ENCODE results near the gene PHC3.
"Not testable (repeated sequence)": the region's sequence is repeated elsewhere in the genome, so short reads cannot be mapped to it uniquely, and the experiment has no call there.

Gene PHC3

GRCh38 chr3:170180908-170181885 lies at the start of gene PHC3:
Gene PHC3 (minus strand): TSS chr3:170181733. CDS start chr3:170181715, 18 bp downstream.
- peak; percentile 67 for FAIRE-seq

GRCh38 chr3:170228093-170228766 lies 46.7 kb upstream of the PHC3 start:
- no peak for FAIRE-seq
- no peak for DNase-seq (ENCODE audit: insufficient read length, low spot score)

More at GRCh38 chr3:170180908-170181885, at the start of gene PHC3:
- peak; percentile 98 for DNase-seq (ENCODE audit: insufficient read length, low spot score)

- no peak for FAIRE-seq
These were observed 45.0 kb upstream of the PHC3 start for GRCh38 chr3:170226426-170226960.

GRCh38 chr3:170225166-170225565 lies 43.6 kb upstream of the PHC3 start:
- DNase-seq (ENCODE audit: insufficient read length, low spot score) (no peak), FAIRE-seq (no peak)

More at GRCh38 chr3:170226426-170226960, 45.0 kb upstream of the PHC3 start:
- DNase-seq (ENCODE audit: insufficient read length, low spot score): no peak

GRCh38 chr3:170222647-170223541 lies 41.4 kb upstream of the PHC3 start:
- FAIRE-seq: peak; percentile 38
- DNase-seq (ENCODE audit: insufficient read length, low spot score): peak; percentile 41

- FAIRE-seq: peak; percentile 75
These were observed 40.6 kb upstream of the PHC3 start, which contains the start of gene PRKCI for GRCh38 chr3:170221924-170222646. Gene PRKCI (plus strand): TSS chr3:170222424. CDS start chr3:170222670, 246 bp downstream.

GRCh38 chr3:170220871-170221270 lies 39.3 kb upstream of the PHC3 start:
- no peak for FAIRE-seq
- DNase-seq (ENCODE audit: insufficient read length, low spot score): peak; percentile 42

More at GRCh38 chr3:170221924-170222646, 40.6 kb upstream of the PHC3 start, which contains the start of gene PRKCI:
- peak; percentile 95 for DNase-seq (ENCODE audit: insufficient read length, low spot score)

- DNase-seq (ENCODE audit: insufficient read length, low spot score) (no peak), FAIRE-seq (no peak)
These were observed 38.3 kb upstream of the PHC3 start for GRCh38 chr3:170219850-170220249.

- FAIRE-seq (no peak), DNase-seq (ENCODE audit: insufficient read length, low spot score) (no peak)
These were observed 30.1 kb upstream of the PHC3 start for GRCh38 chr3:170211668-170212067.

GRCh38 chr3:170207717-170208116 lies 26.2 kb upstream of the PHC3 start:
- no peak for FAIRE-seq
- no peak for DNase-seq (ENCODE audit: insufficient read length, low spot score)

GRCh38 chr3:170206164-170206762 lies 24.7 kb upstream of the PHC3 start:
- not testable (repeated sequence) for FAIRE-seq

GRCh38 chr3:170205302-170205701 lies 23.8 kb upstream of the PHC3 start:
- FAIRE-seq: no peak
- DNase-seq (ENCODE audit: insufficient read length, low spot score): no peak

More at GRCh38 chr3:170206164-170206762, 24.7 kb upstream of the PHC3 start:
- not testable (repeated sequence) for DNase-seq (ENCODE audit: insufficient read length, low spot score)

- no peak for DNase-seq (ENCODE audit: insufficient read length, low spot score)
- FAIRE-seq: no peak
These were observed 23.0 kb upstream of the PHC3 start for GRCh38 chr3:170204509-170204908.

- FAIRE-seq (no peak), DNase-seq (ENCODE audit: insufficient read length, low spot score) (no peak)
These were observed 22.5 kb upstream of the PHC3 start for GRCh38 chr3:170204023-170204472.

GRCh38 chr3:170203457-170203856 lies 21.9 kb upstream of the PHC3 start:
- DNase-seq (ENCODE audit: insufficient read length, low spot score) (no peak), FAIRE-seq (no peak)

- no peak for DNase-seq (ENCODE audit: insufficient read length, low spot score)
- no peak for FAIRE-seq
These were observed 20.0 kb upstream of the PHC3 start for GRCh38 chr3:170201527-170201926.

GRCh38 chr3:170200987-170201386 lies 19.5 kb upstream of the PHC3 start:
- FAIRE-seq: no peak
- DNase-seq (ENCODE audit: insufficient read length, low spot score): no peak

GRCh38 chr3:170196833-170197232 lies 15.3 kb upstream of the PHC3 start:
- DNase-seq (ENCODE audit: insufficient read length, low spot score) (no peak), FAIRE-seq (no peak)

- FAIRE-seq: not testable (repeated sequence)
These were observed 14.2 kb upstream of the PHC3 start for GRCh38 chr3:170195759-170196158.

More at GRCh38 chr3:170195759-170196158, 14.2 kb upstream of the PHC3 start:
- not testable (repeated sequence) for DNase-seq (ENCODE audit: insufficient read length, low spot score)

All from HTR-8/SVneo (cell line).